Panc1 (cell line): ENCODE measurements around the gene NAXE. TPM values are rescaled to one million over a fixed set of nuclear protein-coding genes. Genes with fewer than 3 reads are reported as not detected.

ENCODE experiments used
- ATAC-seq: fragments of 200-7000 bp; cut with Tn5 transposase; 2 replicates; pipeline ENCODE4 v1.9.1; 2020; ENCODE audit warnings: mild to moderate bottlenecking, moderate library complexity
- BruUV-seq: library from RNA; stranded (reverse); fragments of 400-500 nt; replicated peaks from 2 replicates; lab custom pipeline; 2021; lab: Mats Ljungman, UMichigan
- CTCF ChIA-PET: fragments of 300-600 bp; sonication (Branson Sonifier 250); formaldehyde crosslinking; loops from one replicate; lab custom pipeline; 2022; ENCODE audit warnings: antibody characterized with exemption; lab: Charles Lee
- POLR2A ChIA-PET: fragments of 300-600 bp; sonication (Branson Sonifier 250); formaldehyde crosslinking; loops from one replicate; lab custom pipeline; 2022; ENCODE audit warnings: antibody characterized with exemption; lab: Charles Lee
- DNase-seq: peaks from one replicate; pipeline ENCODE4 v3.0.0-alpha.2; 2010; ENCODE audit warnings: low read depth, low spot score
- H3K27ac ChIP-seq: 2 replicates; pipeline ENCODE4 v1.5.1; 2011; ENCODE audit warnings: mild to moderate bottlenecking, low read length, inconsistent platforms
- H3K27me3 ChIP-seq: fragments of 200-500 bp; sonication (Bioruptor generic); 2 replicates; pipeline ENCODE4 v1.6.0; 2014; ENCODE audit warnings: low read length, inconsistent platforms; ENCODE audit not compliant: control insufficient read depth, insufficient read depth
- H3K36me3 ChIP-seq: fragments of 200-500 bp; sonication (Bioruptor generic); 2 replicates; pipeline ENCODE4 v1.5.1; 2014; ENCODE audit warnings: inconsistent platforms, mild to moderate bottlenecking, low read length, moderate library complexity; ENCODE audit not compliant: control insufficient read depth, insufficient read depth
- H3K4me1 ChIP-seq: 2 replicates; pipeline ENCODE4 v1.5.1; 2011; ENCODE audit warnings: inconsistent platforms, mild to moderate bottlenecking, low read length, moderate library complexity; ENCODE audit not compliant: control insufficient read depth, insufficient read depth
- H3K4me3 ChIP-seq, 2 experiments: 2 replicates each; pipeline ENCODE4 v1.5.1; 2011 to 2012; ENCODE audit warnings: low read depth in 2 of 2, low read length in 2 of 2, mild to moderate bottlenecking in 2 of 2, inconsistent platforms in 1 of 2, moderate library complexity in 1 of 2
- H3K9me3 ChIP-seq: fragments of 200-500 bp; sonication (Bioruptor generic); 2 replicates; pipeline ENCODE4 v1.5.1; 2014; ENCODE audit warnings: low read depth, mild to moderate bottlenecking, inconsistent platforms, low read length, moderate library complexity; ENCODE audit not compliant: control insufficient read depth, insufficient read depth
- CTCF ChIP-seq: fragments of 450-650 bp; IDR thresholded peaks from 2 replicates; pipeline ENCODE4 v1.5.1; 2017; ENCODE audit warnings: mild to moderate bottlenecking
- POLR2AphosphoS5 ChIP-seq: IDR thresholded peaks from 2 replicates; pipeline ENCODE4 v1.6.1; 2012; ENCODE audit warnings: mild to moderate bottlenecking, low read depth, low read length, moderate library complexity
- REST ChIP-seq, 2 experiments: IDR thresholded peaks; 2 replicates each; pipeline ENCODE4 v1.6.1; 2011 to 2012; ENCODE audit warnings: low read depth in 2 of 2, control low read depth in 1 of 2, low read length in 1 of 2, mild to moderate bottlenecking in 1 of 2, moderate library complexity in 1 of 2; ENCODE audit not compliant: insufficient read depth in 1 of 2
- SIN3A ChIP-seq: IDR thresholded peaks from 2 replicates; pipeline ENCODE4 v1.6.1; 2012; ENCODE audit warnings: low read depth, mild to moderate bottlenecking, low read length, moderate library complexity, borderline replicate concordance; ENCODE audit not compliant: insufficient read depth
- TCF7L2 ChIP-seq: IDR thresholded peaks from 2 replicates; pipeline ENCODE4 v1.6.1; 2011; ENCODE audit warnings: mild to moderate bottlenecking, low read depth, low read length, inconsistent platforms
- in situ Hi-C: cut with HindIII; loops from 2 replicates; pipeline ENCODE4 v1.10.0; 2016; ENCODE audit warnings: low sequenced_read_pairs, low pct_unique_long_range_greater_than_20kb
- intact Hi-C: fragments of 100-400 bp; cut with micrococcal nuclease; formaldehyde crosslinking; loops from one replicate; pipeline ENCODE4 v1.10.0; 2022; ENCODE audit not compliant: unreplicated experiment
- total RNA-seq: library from RNA; stranded (reverse); gene quantifications from one replicate; pipeline ENCODE4 v1.2.1, GENCODE V29; 2021; ENCODE audit not compliant: unreplicated experiment

The NAXE gene
- total RNA-seq, 1 experiment from 2014 or later, result 211 TPM

GRCh38 chr1:156638189-156638985 lies 46.8 kb downstream of the NAXE start:
- BruUV-seq, result no TSS peak
- in situ Hi-C loops, result no loop called here
- intact Hi-C loops, result no loop called here
- no peak overlapping the region for H3K4me3 ChIP-seq
- CTCF ChIA-PET, result interaction anchor here (1.5 kb wide), 1 partner anchor 11 kb away, joined by 3 read pairs; no protein-coding TSS in a partner anchor
- POLR2A ChIA-PET, result no interaction called here
- H3K4me1 ChIP-seq, result peaks cover 23% of the 10 kb centered on the region
- ATAC-seq, result no peak
- H3K27me3 ChIP-seq, result no peaks in the 10 kb centered on the region
- H3K9me3 ChIP-seq, result no peaks in the 10 kb centered on the region
- H3K27ac ChIP-seq, result peak overlapping the region; percentile 36
- TF ChIP-seq POLR2AphosphoS5 (no peak), CTCF (no peak), TCF7L2 (no peak), REST (IDR thresholded peaks at IDR 0.05; ENCODE audit: insufficient read depth in 1 of 2, low read depth in 2 of 2, low read length in 1 of 2) (no peak), SIN3A (no peak)
- DNase-seq, result no peak
- H3K36me3 ChIP-seq, result no peaks in the 10 kb centered on the region

- Histone ChIP-seq H3K27ac (peak overlapping the region; percentile 36), H3K27me3 (no peaks in the 10 kb centered on the region), H3K4me3 (no peak overlapping the region; a peak in 1 of 4 replicates), H3K4me1 (peaks cover 23% of the 10 kb centered on the region), H3K36me3 (no peaks in the 10 kb centered on the region), H3K9me3 (no peaks in the 10 kb centered on the region)
- intact Hi-C loops (no loop called here), in situ Hi-C loops (no loop called here)
- ATAC-seq, result peak; percentile 90
- no TSS peak for BruUV-seq
- POLR2A ChIA-PET, result interaction anchor here (0.7 kb wide), 1 partner anchor 112 kb away, joined by 7 read pairs; no protein-coding TSS in a partner anchor
- CTCF ChIA-PET, result interaction anchor here (1.5 kb wide), 1 partner anchor 13 kb away, joined by 3 read pairs; no protein-coding TSS in a partner anchor
- no peak for DNase-seq
- TF ChIP-seq REST (IDR thresholded peaks at IDR 0.05; ENCODE audit: insufficient read depth in 1 of 2, low read depth in 2 of 2, low read length in 1 of 2) (no peak), TCF7L2 (peak; percentile 49; the same call in 1 of the 2 replicates)
Measured at GRCh38 chr1:156639601-156640101, 48.1 kb downstream of the NAXE start.
